CD4-positive, alpha-beta T cell (primary cell): ENCODE measurements around the gene B4GALT5. TPM values are rescaled to one million over a fixed set of nuclear protein-coding genes. Genes with fewer than 3 reads are reported as not detected.

ENCODE experiments used
- ATAC-seq: fragments of 200-7000 bp; cut with Tn5 transposase; one replicate; pipeline ENCODE4 v1.10.0; 2022; ENCODE audit warnings: mild to moderate bottlenecking; ENCODE audit not compliant: poor library complexity
- CTCF ChIA-PET: fragments of 350-600 bp; sonication (Branson Sonifier 250); formaldehyde crosslinking; loops from one replicate; lab custom pipeline; 2021; ENCODE audit warnings: antibody characterized with exemption, inconsistent platforms; lab: Charles Lee
- POLR2A ChIA-PET: fragments of 350-600 bp; sonication (Branson Sonifier 250); formaldehyde crosslinking; loops from one replicate; lab custom pipeline; 2021; ENCODE audit warnings: antibody characterized with exemption, inconsistent platforms; lab: Charles Lee
- DNase-seq, 14 experiments: peaks; one replicate each; pipeline ENCODE4 v3.0.0-alpha.2; 2013 to 2020; ENCODE audit warnings: mixed read lengths in 2 of 14
- H3K27ac ChIP-seq, 2 donors: one replicate each; pipeline versions ENCODE4 v1.5.1 to v1.7.0; 2013; ENCODE audit warnings: low read length in 2 of 2, low read depth in 1 of 2, mild to moderate bottlenecking in 1 of 2
- H3K27me3 ChIP-seq, 2 experiments: 1 replicate in 1 of 2; 2 replicates in 1 of 2; pipeline versions ENCODE4 v1.6.1 to v1.7.0; 2013; ENCODE audit warnings: low read length in 2 of 2, control low read depth in 1 of 2, mild to moderate bottlenecking in 1 of 2, moderate library complexity in 1 of 2; ENCODE audit not compliant: insufficient read depth in 2 of 2, control insufficient read depth in 1 of 2
- H3K36me3 ChIP-seq: one replicate; pipeline ENCODE4 v1.6.1; 2013; ENCODE audit warnings: low read length, control low read depth; ENCODE audit not compliant: insufficient read depth
- H3K4me1 ChIP-seq: one replicate; pipeline ENCODE4 v1.6.1; 2013; ENCODE audit warnings: low read length, control low read depth; ENCODE audit not compliant: insufficient read depth
- H3K4me3 ChIP-seq: one replicate; pipeline ENCODE4 v1.5.1; 2013; ENCODE audit warnings: mild to moderate bottlenecking, low read length, moderate library complexity
- H3K9me3 ChIP-seq, 2 experiments: 1 replicate in 1 of 2; 2 replicates in 1 of 2; pipeline versions ENCODE4 v1.6.1 to v1.7.0; 2013; ENCODE audit warnings: low read length in 2 of 2, mild to moderate bottlenecking in 2 of 2, control low read depth in 1 of 2, moderate library complexity in 1 of 2; ENCODE audit not compliant: control insufficient read depth in 1 of 2, insufficient read depth in 1 of 2
- H3K27ac Mint-ChIP-seq: one replicate; pipeline ENCODE4 v1.8.0; 2020; ENCODE audit warnings: mixed read lengths
- H3K27me3 Mint-ChIP-seq: one replicate; pipeline ENCODE4 v1.8.0; 2021; ENCODE audit warnings: mixed read lengths
- H3K36me3 Mint-ChIP-seq: one replicate; pipeline ENCODE4 v1.8.0; 2021; ENCODE audit warnings: low read depth, mixed read lengths
- H3K4me1 Mint-ChIP-seq: one replicate; pipeline ENCODE4 v1.8.0; 2021; ENCODE audit warnings: low read depth, mixed read lengths
- H3K4me3 Mint-ChIP-seq: one replicate; pipeline ENCODE4 v1.8.0; 2020; ENCODE audit warnings: mild to moderate bottlenecking, mixed read lengths
- H3K9me3 Mint-ChIP-seq: one replicate; pipeline ENCODE4 v1.8.0; 2020; ENCODE audit warnings: mixed read lengths
- CTCF ChIP-seq: fragments of 200-600 bp; IDR thresholded peaks from one replicate; pipeline ENCODE4 v1.8.0; 2022; ENCODE audit warnings: antibody characterized with exemption, mild to moderate bottlenecking
- intact Hi-C, 2 experiments: fragments of 100-400 bp; cut with DNase I in 1 of 2; cut with micrococcal nuclease in 1 of 2; formaldehyde crosslinking; loops; one replicate each; pipeline versions ENCODE4 v1.15.1 to v1.9.0; 2023 to 2025; cut with DNase I, micrococcal nuclease
- total RNA-seq, 174 experiments: library from RNA in 2 of 174; stranded (reverse) in 2 of 174; gene quantifications; one replicate each; pipeline ENCODE4 v1.2.3 and lab custom pipeline; 2021 to 2026

B4GALT5 gene
- total RNA-seq, 2 experiments from 2014 or later: 3.1 to 3.2 TPM

GRCh38 chr20:49739042-49739441, 25.4 kb upstream of the B4GALT5 start:
- Histone ChIP-seq H3K36me3 (no peaks in the 10 kb centered on the region), H3K27me3 (no peaks in the 10 kb centered on the region), H3K9me3 (no peaks in the 10 kb centered on the region), H3K4me1 (no peaks in the 10 kb centered on the region), H3K27ac (no peak overlapping the region), H3K4me3 (no peak overlapping the region)
- no peak overlapping the region for H3K4me3 Mint-ChIP-seq
- no peaks in the 10 kb centered on the region for H3K36me3 Mint-ChIP-seq
- ChIA-PET CTCF (no interaction called here), POLR2A (no interaction called here)
- intact Hi-C loops: no loop called here
- no peak for ATAC-seq
- no peaks in the 10 kb centered on the region for H3K9me3 Mint-ChIP-seq
- no peak for DNase-seq
- no peaks in the 10 kb centered on the region for H3K4me1 Mint-ChIP-seq
- H3K27me3 Mint-ChIP-seq: no peaks in the 10 kb centered on the region
- no peak for TF ChIP-seq CTCF
- no peak overlapping the region for H3K27ac Mint-ChIP-seq

DNA sequence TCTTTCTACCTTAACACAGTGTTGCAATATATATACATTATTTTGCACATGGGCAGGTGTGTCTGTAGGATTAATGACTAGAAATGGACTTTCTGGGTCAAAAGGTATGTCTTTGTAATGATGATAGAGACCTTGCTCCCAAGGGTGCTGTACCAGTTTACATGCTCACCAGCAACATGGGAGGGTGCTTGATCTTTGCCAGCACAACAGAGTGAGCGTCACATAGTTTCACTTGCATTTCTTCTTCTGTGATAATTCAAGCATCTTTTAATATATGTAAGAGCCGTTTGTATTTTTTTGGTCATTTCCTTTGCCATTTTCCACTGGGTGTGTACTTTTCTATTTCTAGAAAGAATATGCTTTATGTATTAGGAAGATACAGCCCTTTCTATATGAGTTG, 23.6 kb upstream of the B4GALT5 start:
- no peak overlapping the region for H3K27ac ChIP-seq
- no peak for ATAC-seq
- H3K9me3 Mint-ChIP-seq: no peaks in the 10 kb centered on the region
- no peak for TF ChIP-seq CTCF
- H3K27me3 ChIP-seq: no peaks in the 10 kb centered on the region
- no peaks in the 10 kb centered on the region for H3K36me3 Mint-ChIP-seq
- CTCF ChIA-PET: no interaction called here
- no peaks in the 10 kb centered on the region for H3K36me3 ChIP-seq
- H3K27ac Mint-ChIP-seq: no peak overlapping the region
- H3K27me3 Mint-ChIP-seq: no peaks in the 10 kb centered on the region
- H3K9me3 ChIP-seq: no peaks in the 10 kb centered on the region
- H3K4me3 Mint-ChIP-seq: no peak overlapping the region
- H3K4me1 Mint-ChIP-seq: no peaks in the 10 kb centered on the region
- intact Hi-C loops: no loop called here
- no peak for DNase-seq
- POLR2A ChIA-PET: no interaction called here
- no peaks in the 10 kb centered on the region for H3K4me1 ChIP-seq
- H3K4me3 ChIP-seq: no peak overlapping the region

- Histone ChIP-seq H3K36me3 (no peaks in the 10 kb centered on the region), H3K9me3 (no peaks in the 10 kb centered on the region), H3K4me1 (peaks cover 10% of the 10 kb centered on the region), H3K4me3 (no peak overlapping the region), H3K27ac (no peak overlapping the region), H3K27me3 (peaks cover 0 to 2% of the 10 kb centered on the region in 2 experiments)
- Mint-ChIP-seq H3K27me3 (peaks cover 4% of the 10 kb centered on the region), H3K27ac (no peak overlapping the region), H3K4me1 (peaks cover 6% of the 10 kb centered on the region), H3K4me3 (no peak overlapping the region), H3K36me3 (no peaks in the 10 kb centered on the region), H3K9me3 (no peaks in the 10 kb centered on the region)
- ATAC-seq (no peak), DNase-seq (no peak)
- TF ChIP-seq CTCF: no peak
- ChIA-PET CTCF (no interaction called here), POLR2A (no interaction called here)
- intact Hi-C loops: loop anchor here in 1 of 2 experiments (10.0 kb wide), 1 partner anchor 115 kb away; no protein-coding TSS in a partner anchor
These were observed 16.1 kb upstream of the B4GALT5 start for GRCh38 chr20:49729780-49730179.
